Chondrocyte (in vitro differentiated cells): ENCODE data around the gene CNTNAP5. TPM values are rescaled to one million over a fixed set of nuclear protein-coding genes. Genes with fewer than 3 reads are reported as not detected.

ENCODE experiments used
- DNase-seq: peaks from one replicate; pipeline ENCODE4 v3.0.0; 2021; ENCODE audit warnings: mixed read lengths, low spot score
- H3K27ac Mint-ChIP-seq: one replicate; pipeline ENCODE4 v1.8.0; 2021; ENCODE audit warnings: mild to moderate bottlenecking, moderate library complexity, mixed read lengths; ENCODE audit not compliant: unreplicated experiment
- H3K27me3 Mint-ChIP-seq: 2 replicates; pipeline ENCODE4 v1.8.0; 2021; ENCODE audit warnings: low read depth, mixed read lengths
- H3K36me3 Mint-ChIP-seq: 2 replicates; pipeline ENCODE4 v1.8.0; 2021; ENCODE audit warnings: low read depth, mixed read lengths
- H3K4me1 Mint-ChIP-seq: 2 replicates; pipeline ENCODE4 v1.8.0; 2021; ENCODE audit warnings: low read depth, mild to moderate bottlenecking, mixed read lengths
- H3K4me3 Mint-ChIP-seq: one replicate; pipeline ENCODE4 v1.8.0; 2021; ENCODE audit warnings: mild to moderate bottlenecking, moderate library complexity, mixed read lengths; ENCODE audit not compliant: unreplicated experiment
- H3K9me3 Mint-ChIP-seq: 2 replicates; pipeline ENCODE4 v1.8.0; 2021; ENCODE audit warnings: low read depth, mixed read lengths
- total RNA-seq: library from RNA; stranded (reverse); gene quantifications from 3 replicates; pipeline ENCODE4 v1.2.1, GENCODE V29; 2021
- TF ChIP-seq, protein P1 (sequence below): fragments of 200-600 bp; sonication (generic); IDR thresholded peaks from 2 replicates; pipeline ENCODE4 v1.5.0; 2021; ENCODE audit warnings: antibody characterized with exemption, mild to moderate bottlenecking, moderate library complexity

The CNTNAP5 gene
- total RNA-seq, 1 donor from 2014 or later: not detected

DNA sequence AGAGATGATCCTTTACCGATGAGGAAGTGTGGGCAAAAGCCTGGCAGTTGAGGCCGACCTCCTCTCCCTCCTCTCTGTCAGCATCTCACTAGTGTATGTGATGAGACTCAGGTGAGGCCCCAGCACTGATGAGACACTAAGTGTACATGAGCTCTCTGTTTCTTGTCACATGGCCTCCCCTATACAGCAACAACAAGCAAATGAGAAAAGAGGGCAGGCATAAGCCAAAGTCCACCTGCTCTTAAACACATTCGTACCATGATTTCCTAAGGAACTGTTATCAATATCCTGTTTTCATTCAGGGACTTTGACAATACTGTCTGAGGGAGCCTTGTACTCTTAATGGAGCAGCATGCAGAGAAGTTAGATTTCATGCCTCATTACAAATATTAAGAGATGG lies 113.0 kb downstream of the CNTNAP5 start:
- no peaks in the 10 kb centered on the region for H3K4me1 Mint-ChIP-seq
- H3K4me3 Mint-ChIP-seq: no peak overlapping the region
- H3K27ac Mint-ChIP-seq: no peak overlapping the region
- H3K27me3 Mint-ChIP-seq: no peaks in the 10 kb centered on the region
- TF ChIP-seq, protein P1, sequence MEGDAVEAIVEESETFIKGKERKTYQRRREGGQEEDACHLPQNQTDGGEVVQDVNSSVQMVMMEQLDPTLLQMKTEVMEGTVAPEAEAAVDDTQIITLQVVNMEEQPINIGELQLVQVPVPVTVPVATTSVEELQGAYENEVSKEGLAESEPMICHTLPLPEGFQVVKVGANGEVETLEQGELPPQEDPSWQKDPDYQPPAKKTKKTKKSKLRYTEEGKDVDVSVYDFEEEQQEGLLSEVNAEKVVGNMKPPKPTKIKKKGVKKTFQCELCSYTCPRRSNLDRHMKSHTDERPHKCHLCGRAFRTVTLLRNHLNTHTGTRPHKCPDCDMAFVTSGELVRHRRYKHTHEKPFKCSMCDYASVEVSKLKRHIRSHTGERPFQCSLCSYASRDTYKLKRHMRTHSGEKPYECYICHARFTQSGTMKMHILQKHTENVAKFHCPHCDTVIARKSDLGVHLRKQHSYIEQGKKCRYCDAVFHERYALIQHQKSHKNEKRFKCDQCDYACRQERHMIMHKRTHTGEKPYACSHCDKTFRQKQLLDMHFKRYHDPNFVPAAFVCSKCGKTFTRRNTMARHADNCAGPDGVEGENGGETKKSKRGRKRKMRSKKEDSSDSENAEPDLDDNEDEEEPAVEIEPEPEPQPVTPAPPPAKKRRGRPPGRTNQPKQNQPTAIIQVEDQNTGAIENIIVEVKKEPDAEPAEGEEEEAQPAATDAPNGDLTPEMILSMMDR: no peak
- H3K9me3 Mint-ChIP-seq: peaks cover 17% of the 10 kb centered on the region
- H3K36me3 Mint-ChIP-seq: no peaks in the 10 kb centered on the region
- no peak for DNase-seq

DNA sequence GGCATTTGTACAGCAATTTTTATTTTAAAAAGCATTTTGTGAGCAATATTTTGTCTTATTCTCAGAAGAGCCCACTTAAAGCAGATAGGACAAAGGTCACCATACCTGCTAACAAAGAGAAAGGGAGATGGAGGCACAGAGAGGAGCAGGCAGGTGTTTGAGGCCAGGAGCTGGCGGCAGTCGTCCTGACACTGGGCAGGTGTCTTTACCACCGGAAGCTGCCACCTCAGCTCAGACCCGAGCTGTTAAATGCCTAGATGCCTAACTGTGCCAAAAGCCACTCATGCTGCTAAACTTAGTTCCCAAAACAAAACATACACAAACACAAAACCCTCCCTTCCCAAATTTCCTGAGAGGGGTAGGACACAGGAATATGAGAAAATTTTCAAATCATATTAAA lies 120.9 kb downstream of the CNTNAP5 start:
- Mint-ChIP-seq H3K27me3 (no peaks in the 10 kb centered on the region), H3K36me3 (no peaks in the 10 kb centered on the region), H3K27ac (no peak overlapping the region), H3K4me1 (no peaks in the 10 kb centered on the region), H3K4me3 (no peak overlapping the region), H3K9me3 (no peaks in the 10 kb centered on the region)
- TF ChIP-seq, protein P1: no peak
- no peak for DNase-seq

DNA sequence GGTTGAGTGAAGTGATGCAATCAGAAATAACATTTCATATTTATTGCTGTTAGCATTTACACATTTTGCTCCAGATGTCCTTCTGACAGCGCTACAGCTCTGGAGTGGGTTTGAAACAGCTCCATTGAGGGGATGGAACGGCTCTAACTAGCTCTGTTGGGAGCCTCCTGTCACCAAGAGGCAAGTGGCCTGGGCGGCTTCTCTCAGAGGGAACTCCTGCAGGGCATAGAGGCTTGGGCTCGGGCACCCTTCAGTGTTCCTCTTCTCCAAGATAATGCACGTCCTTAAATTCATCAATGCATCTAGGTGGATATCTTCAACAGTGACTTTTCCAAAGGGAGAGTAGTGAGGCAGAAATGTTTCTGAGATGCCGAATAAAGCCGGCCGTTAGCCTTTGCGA lies 122.5 kb downstream of the CNTNAP5 start:
- H3K4me1 Mint-ChIP-seq: no peaks in the 10 kb centered on the region
- DNase-seq: no peak
- no peak overlapping the region for H3K4me3 Mint-ChIP-seq
- no peak overlapping the region for H3K27ac Mint-ChIP-seq
- TF ChIP-seq, protein P1: no peak
- no peaks in the 10 kb centered on the region for H3K27me3 Mint-ChIP-seq
- no peaks in the 10 kb centered on the region for H3K36me3 Mint-ChIP-seq
- H3K9me3 Mint-ChIP-seq: peaks cover 9% of the 10 kb centered on the region

DNA sequence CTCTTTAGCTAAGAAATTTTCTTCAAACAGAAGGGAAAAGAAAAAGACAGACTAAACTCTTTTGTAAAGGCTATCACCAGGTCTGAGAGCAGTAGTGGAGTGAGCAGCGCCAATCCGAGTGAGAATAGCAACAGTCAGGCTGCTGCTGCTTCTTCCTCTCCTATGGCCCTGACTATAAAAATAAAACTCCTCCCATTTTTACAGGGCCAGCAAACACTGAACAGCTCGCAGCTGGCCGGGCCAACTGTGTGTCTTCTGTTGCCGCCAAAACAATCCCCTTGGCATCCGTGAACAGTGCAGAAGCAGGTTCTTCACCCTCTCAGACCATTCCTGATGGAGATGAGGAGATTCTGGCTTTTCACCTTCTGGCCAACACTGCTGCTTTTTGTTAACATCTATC lies 124.5 kb downstream of the CNTNAP5 start:
- H3K4me3 Mint-ChIP-seq: no peak overlapping the region
- TF ChIP-seq, protein P1: no peak
- H3K36me3 Mint-ChIP-seq: no peaks in the 10 kb centered on the region
- no peaks in the 10 kb centered on the region for H3K27me3 Mint-ChIP-seq
- no peak for DNase-seq
- peaks cover 13% of the 10 kb centered on the region for H3K9me3 Mint-ChIP-seq
- no peak overlapping the region for H3K27ac Mint-ChIP-seq
- no peaks in the 10 kb centered on the region for H3K4me1 Mint-ChIP-seq

DNA sequence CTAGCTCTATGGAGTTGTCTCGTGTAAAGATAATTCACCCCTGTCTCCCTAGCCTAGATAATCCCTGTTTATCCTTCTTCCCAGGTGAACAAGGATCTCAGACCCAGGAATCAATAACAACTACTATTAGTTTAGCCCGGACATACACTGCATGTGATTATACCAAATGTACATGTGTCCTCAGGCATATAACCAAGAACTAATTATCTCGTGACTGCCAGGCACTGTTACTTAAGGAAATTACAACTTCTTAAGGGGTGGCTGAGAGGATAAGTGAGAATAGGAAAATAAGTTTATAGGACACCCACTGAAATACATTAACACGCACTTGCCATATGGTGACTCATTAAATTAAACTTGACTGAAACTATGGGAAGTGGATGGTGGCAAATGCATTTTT lies 126.6 kb downstream of the CNTNAP5 start:
- DNase-seq: no peak
- Mint-ChIP-seq H3K4me1 (no peaks in the 10 kb centered on the region), H3K27me3 (no peaks in the 10 kb centered on the region), H3K36me3 (no peaks in the 10 kb centered on the region), H3K9me3 (peaks cover 13% of the 10 kb centered on the region), H3K27ac (no peak overlapping the region), H3K4me3 (no peak overlapping the region)
- TF ChIP-seq, protein P1: no peak
